PC-3 (cell line): Measurements from ENCODE around the gene PPTC7. TPM values are rescaled to one million over a fixed set of nuclear protein-coding genes. Genes with fewer than 3 reads are reported as not detected.
"Not testable (repeated sequence)": the region's sequence is repeated elsewhere in the genome, so short reads cannot be mapped to it uniquely, and the experiment has no call there.

Experiments used
- ATAC-seq: fragments of 200-7000 bp; cut with Tn5 transposase; 2 replicates; pipeline ENCODE4 v1.9.1; 2020; ENCODE audit warnings: mild to moderate bottlenecking, moderate library complexity
- BruUV-seq: library from RNA; stranded (reverse); fragments of 400-500 nt; replicated peaks from 2 replicates; lab custom pipeline; 2021; lab: Mats Ljungman, UMichigan
- CTCF ChIA-PET: fragments of 300-600 bp; sonication (Branson Sonifier 250); formaldehyde crosslinking; loops from one replicate; lab custom pipeline; 2022; ENCODE audit warnings: antibody characterized with exemption; lab: Charles Lee
- POLR2A ChIA-PET: fragments of 300-600 bp; sonication (Branson Sonifier 250); formaldehyde crosslinking; loops from one replicate; lab custom pipeline; 2022; ENCODE audit warnings: antibody characterized with exemption; ENCODE audit not compliant: unreplicated experiment; lab: Charles Lee
- DNase-seq: peaks from one replicate; pipeline ENCODE4 v3.0.0-alpha.2; 2015
- H2AFZ ChIP-seq: fragments of 300-600 bp; sonication (generic); 2 replicates; pipeline ENCODE4 v1.6.0; 2016; ENCODE audit warnings: antibody characterized with exemption, low read length
- H3F3A ChIP-seq: fragments of 300-600 bp; sonication (generic); one replicate; pipeline ENCODE4 v1.6.0; 2017; ENCODE audit warnings: antibody characterized with exemption, low read length, control low read depth, mild to moderate bottlenecking; ENCODE audit not compliant: unreplicated experiment
- H3K27ac ChIP-seq: fragments of 300-600 bp; sonication (generic); 2 replicates; pipeline ENCODE4 v1.5.1; 2016; ENCODE audit warnings: mild to moderate bottlenecking, low read length
- H3K27me3 ChIP-seq: fragments of 300-600 bp; sonication (generic); 2 replicates; pipeline ENCODE4 v1.6.1; 2016; ENCODE audit warnings: low read length, mixed read lengths
- H3K36me3 ChIP-seq: fragments of 300-600 bp; sonication (generic); 2 replicates; pipeline ENCODE4 v1.6.1; 2016; ENCODE audit warnings: low read depth, mixed run types, low read length, mixed read lengths
- H3K4me1 ChIP-seq: fragments of 300-600 bp; sonication (generic); 2 replicates; pipeline ENCODE4 v1.5.1; 2016; ENCODE audit warnings: low read length; ENCODE audit not compliant: insufficient read depth
- H3K4me2 ChIP-seq: fragments of 300-600 bp; sonication (generic); 2 replicates; pipeline ENCODE4 v1.6.0; 2016; ENCODE audit warnings: low read length
- H3K4me3 ChIP-seq: fragments of 300-600 bp; sonication (generic); 2 replicates; pipeline ENCODE4 v1.5.1; 2016; ENCODE audit warnings: mild to moderate bottlenecking, low read length, mixed read lengths
- H3K79me2 ChIP-seq: fragments of 300-600 bp; sonication (generic); 2 replicates; pipeline ENCODE4 v1.6.1; 2017; ENCODE audit warnings: low read length, mixed read lengths
- H3K9ac ChIP-seq: fragments of 300-600 bp; sonication (generic); 2 replicates; pipeline ENCODE4 v1.6.0; 2016; ENCODE audit warnings: mild to moderate bottlenecking, low read length
- H3K9me2 ChIP-seq: fragments of 300-600 bp; sonication (generic); replicated peaks from 2 replicates; pipeline ENCODE4 v1.6.1; 2016; ENCODE audit warnings: mixed run types, low read length, mixed read lengths
- H3K9me3 ChIP-seq: fragments of 300-600 bp; sonication (generic); 2 replicates; pipeline ENCODE4 v1.6.1; 2016; ENCODE audit warnings: low read length, mixed read lengths
- H4K20me1 ChIP-seq: fragments of 300-600 bp; sonication (generic); 2 replicates; pipeline ENCODE4 v1.6.1; 2016; ENCODE audit warnings: low read length, mixed read lengths
- CTCF ChIP-seq: fragments of 300-600 bp; sonication (generic); conservative IDR thresholded peaks from 2 replicates; pipeline ENCODE4 v1.5.1; 2017; ENCODE audit warnings: antibody characterized with exemption, low read depth, mild to moderate bottlenecking, low read length
- EZH2 ChIP-seq: fragments of 300-600 bp; sonication (generic); IDR thresholded peaks from one replicate; pipeline ENCODE4 v1.6.1; 2017; ENCODE audit warnings: antibody characterized with exemption, mild to moderate bottlenecking, low read length; ENCODE audit not compliant: unreplicated experiment
- EZH2phosphoT487 ChIP-seq: fragments of 300-600 bp; sonication (generic); IDR thresholded peaks from 2 replicates; pipeline ENCODE4 v1.6.1; 2018; ENCODE audit warnings: mild to moderate bottlenecking, antibody characterized with exemption, low read length, borderline replicate concordance
- intact Hi-C: fragments of 100-400 bp; cut with micrococcal nuclease; formaldehyde crosslinking; loops from 2 replicates; pipeline ENCODE4 v1.9.0; 2023
- total RNA-seq: library from RNA; depleted of rRNA; stranded (reverse); fragments of >200 nt; gene quantifications from 2 replicates; pipeline ENCODE4 v1.2.3, GENCODE V29; 2014

The PPTC7 gene
- total RNA-seq, 1 experiment from 2014 or later, result 9.0 TPM

GRCh38 chr12:110574044-110574443 lies 9.1 kb downstream of the PPTC7 start:
- H3F3A ChIP-seq, result peaks cover 17% of the 10 kb centered on the region
- no peak overlapping the region for H3K9ac ChIP-seq
- no peak overlapping the region for H3K27ac ChIP-seq
- H3K9me3 ChIP-seq, result peaks cover 8% of the 10 kb centered on the region
- no peaks in the 10 kb centered on the region for H3K9me2 ChIP-seq
- H3K4me3 ChIP-seq, result no peak overlapping the region
- no peak for ATAC-seq
- intact Hi-C loops, result no loop called here
- no peak for TF ChIP-seq CTCF
- TF ChIP-seq EZH2phosphoT487, result no peak
- no peak for TF ChIP-seq EZH2
- peaks cover 35% of the 10 kb centered on the region for H3K4me1 ChIP-seq
- ChIA-PET CTCF (no interaction called here), POLR2A (interaction anchor here (0.5 kb wide), 1 partner anchor 130 kb away, joined by 27 read pairs; no protein-coding TSS in a partner anchor)
- peaks cover 82% of the 10 kb centered on the region for H3K79me2 ChIP-seq
- H4K20me1 ChIP-seq, result 0 out of 2 replicates have a peak, but pooled peaks cover 10% of the 10 kb centered on the region
- DNase-seq, result no peak
- H3K36me3 ChIP-seq, result peaks cover 25% of the 10 kb centered on the region
- H3K27me3 ChIP-seq, result no peaks in the 10 kb centered on the region
- no TSS peak for BruUV-seq
- H2AFZ ChIP-seq, result no peak overlapping the region
- H3K4me2 ChIP-seq, result no peak overlapping the region

GRCh38 chr12:110570798-110571197 lies 12.3 kb downstream of the PPTC7 start:
- H3K4me3 ChIP-seq, BruUV-seq, H3K9me3 ChIP-seq, H3F3A ChIP-seq, CTCF ChIA-PET, H3K9me2 ChIP-seq, H3K27me3 ChIP-seq, intact Hi-C loops, H3K27ac ChIP-seq, H2AFZ ChIP-seq, ATAC-seq, H3K4me2 ChIP-seq, DNase-seq, H3K9ac ChIP-seq, POLR2A ChIA-PET: not testable (repeated sequence)
- Histone ChIP-seq H4K20me1 (peaks cover 16% of the 10 kb centered on the region; the same call in 1 of the 2 replicates), H3K4me1 (peaks cover 28% of the 10 kb centered on the region), H3K36me3 (peaks cover 26% of the 10 kb centered on the region), H3K79me2 (peaks cover 85% of the 10 kb centered on the region)

- H3K9me3 ChIP-seq, ATAC-seq, DNase-seq, intact Hi-C loops, H3K4me2 ChIP-seq, CTCF ChIA-PET, H3K27ac ChIP-seq, H3K4me3 ChIP-seq, H3K9me2 ChIP-seq, BruUV-seq, POLR2A ChIA-PET, H3F3A ChIP-seq, H3K27me3 ChIP-seq, H2AFZ ChIP-seq, H3K9ac ChIP-seq: not testable (repeated sequence)
- Histone ChIP-seq H3K36me3 (peaks cover 26% of the 10 kb centered on the region), H4K20me1 (peaks cover 14% of the 10 kb centered on the region), H3K4me1 (peaks cover 29% of the 10 kb centered on the region), H3K79me2 (peaks cover 84% of the 10 kb centered on the region)
Measured at GRCh38 chr12:110569838-110570237, 13.3 kb downstream of the PPTC7 start.

- BruUV-seq, result no TSS peak
Measured at GRCh38 chr12:110568752-110569151, 14.4 kb downstream of the PPTC7 start.

More at GRCh38 chr12:110568752-110569151, 14.4 kb downstream of the PPTC7 start:
- no peak overlapping the region for H3K4me2 ChIP-seq
- H3K9ac ChIP-seq, result no peak overlapping the region
- H3K27ac ChIP-seq, result no peak overlapping the region
- DNase-seq (no peak), ATAC-seq (no peak)
- peaks cover 21% of the 10 kb centered on the region for H4K20me1 ChIP-seq
- TF ChIP-seq EZH2 (no peak), CTCF (no peak), EZH2phosphoT487 (no peak)
- peaks cover 8% of the 10 kb centered on the region for H3K9me3 ChIP-seq
- ChIA-PET CTCF (no interaction called here), POLR2A (no interaction called here)
- peaks cover 84% of the 10 kb centered on the region for H3K79me2 ChIP-seq
- H2AFZ ChIP-seq, result no peak overlapping the region
- H3K9me2 ChIP-seq, result no peaks in the 10 kb centered on the region
- H3K4me3 ChIP-seq, result no peak overlapping the region
- peaks cover 9% of the 10 kb centered on the region for H3F3A ChIP-seq
- intact Hi-C loops, result no loop called here
- H3K27me3 ChIP-seq, result no peaks in the 10 kb centered on the region
- H3K36me3 ChIP-seq, result peaks cover 26% of the 10 kb centered on the region
- H3K4me1 ChIP-seq, result peaks cover 39% of the 10 kb centered on the region
